Body of pancreas (tissue), 4 donors: ENCODE results near the gene TSPAN14.

Experiments
- POLR2A ChIP-seq, 3 donors: fragments of 450-650 bp; IDR thresholded peaks; one replicate each; pipeline ENCODE4 v1.6.1; 2016; ENCODE audit warnings: antibody characterized with exemption in 3 of 3, mild to moderate bottlenecking in 2 of 3
- TF ChIP-seq, protein P1 (sequence below), 7 experiments: fragments of 450-650 bp in 4 of 7; fragments of 200-600 bp in 3 of 7; sonication (generic) in 3 of 7; IDR thresholded peaks; one replicate each; pipeline ENCODE4 v1.5.1; 2016 to 2019; ENCODE audit warnings: antibody characterized with exemption in 7 of 7

- peak in 1 of 3 donors; percentile 5 for TF ChIP-seq POLR2A (IDR thresholded peaks at IDR 0.05)
- TF ChIP-seq, protein P1, sequence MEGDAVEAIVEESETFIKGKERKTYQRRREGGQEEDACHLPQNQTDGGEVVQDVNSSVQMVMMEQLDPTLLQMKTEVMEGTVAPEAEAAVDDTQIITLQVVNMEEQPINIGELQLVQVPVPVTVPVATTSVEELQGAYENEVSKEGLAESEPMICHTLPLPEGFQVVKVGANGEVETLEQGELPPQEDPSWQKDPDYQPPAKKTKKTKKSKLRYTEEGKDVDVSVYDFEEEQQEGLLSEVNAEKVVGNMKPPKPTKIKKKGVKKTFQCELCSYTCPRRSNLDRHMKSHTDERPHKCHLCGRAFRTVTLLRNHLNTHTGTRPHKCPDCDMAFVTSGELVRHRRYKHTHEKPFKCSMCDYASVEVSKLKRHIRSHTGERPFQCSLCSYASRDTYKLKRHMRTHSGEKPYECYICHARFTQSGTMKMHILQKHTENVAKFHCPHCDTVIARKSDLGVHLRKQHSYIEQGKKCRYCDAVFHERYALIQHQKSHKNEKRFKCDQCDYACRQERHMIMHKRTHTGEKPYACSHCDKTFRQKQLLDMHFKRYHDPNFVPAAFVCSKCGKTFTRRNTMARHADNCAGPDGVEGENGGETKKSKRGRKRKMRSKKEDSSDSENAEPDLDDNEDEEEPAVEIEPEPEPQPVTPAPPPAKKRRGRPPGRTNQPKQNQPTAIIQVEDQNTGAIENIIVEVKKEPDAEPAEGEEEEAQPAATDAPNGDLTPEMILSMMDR (IDR thresholded peaks at IDR 0.05), result no peak
These were observed 33.9 kb downstream of the TSPAN14 start for GRCh38 chr10:80487791-80488538.
